Neutrophil (primary cell): ENCODE measurements around the gene MAST4.

Experiments used
- H3K27ac ChIP-seq: fragments of 200-600 bp; sonication (generic); 2 replicates; pipeline ENCODE4 v1.5.1; 2016; ENCODE audit warnings: mild to moderate bottlenecking, moderate library complexity
- H3K27me3 ChIP-seq: fragments of 200-600 bp; sonication (generic); 2 replicates; pipeline ENCODE4 v1.6.0; 2016; ENCODE audit warnings: mild to moderate bottlenecking
- H3K36me3 ChIP-seq: fragments of 200-600 bp; sonication (generic); 2 replicates; pipeline ENCODE4 v1.5.1; 2017
- H3K4me1 ChIP-seq, 2 experiments: fragments of 200-600 bp in 1 of 2; sonication (generic) in 1 of 2; 1 replicate in 1 of 2; 2 replicates in 1 of 2; pipeline versions ENCODE4 v1.5.1 to v1.6.1; 2013 to 2016; ENCODE audit warnings: low read depth in 1 of 2, low read length in 1 of 2, mild to moderate bottlenecking in 1 of 2, moderate library complexity in 1 of 2; ENCODE audit not compliant: control insufficient read depth in 1 of 2, insufficient read depth in 1 of 2
- H3K4me3 ChIP-seq, 2 experiments: fragments of 200-600 bp in 1 of 2; sonication (generic) in 1 of 2; 1 replicate in 1 of 2; 2 replicates in 1 of 2; pipeline ENCODE4 v1.5.1; 2013 to 2016; ENCODE audit warnings: low read depth in 1 of 2, low read length in 1 of 2, mild to moderate bottlenecking in 1 of 2, moderate library complexity in 1 of 2
- H3K9me3 ChIP-seq: fragments of 200-600 bp; sonication (generic); 2 replicates; pipeline ENCODE4 v1.5.1; 2016
- TF ChIP-seq, protein P1 (sequence below): fragments of 200-600 bp; sonication (generic); IDR thresholded peaks from 2 replicates; pipeline ENCODE4 v1.5.1; 2016; ENCODE audit warnings: antibody characterized with exemption

MAST4 gene

DNA sequence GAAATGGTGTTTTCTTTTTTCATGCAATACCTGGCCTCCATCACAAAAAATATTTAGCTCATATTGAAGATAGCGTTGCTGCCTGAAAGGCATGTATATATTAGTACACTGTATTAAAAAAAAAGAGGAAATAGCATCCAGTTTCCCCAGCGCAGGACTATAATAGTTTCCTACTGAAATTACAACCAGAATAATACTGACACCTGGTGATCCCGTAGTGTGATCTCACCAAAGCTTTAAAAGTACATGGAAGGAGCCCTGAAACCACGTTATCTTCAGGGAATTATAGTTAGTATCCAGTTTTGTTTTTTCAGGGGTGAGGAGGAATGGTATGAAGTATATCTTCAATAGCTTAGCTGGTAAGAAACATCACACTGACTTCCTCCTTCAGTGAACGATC lies 335.5 kb downstream of the MAST4 start:
- H3K9me3 ChIP-seq, result no peaks in the 10 kb centered on the region
- peaks cover 5 to 8% of the 10 kb centered on the region in 2 experiments for H3K4me1 ChIP-seq
- no peak overlapping the region for H3K4me3 ChIP-seq
- H3K27ac ChIP-seq, result no peak overlapping the region
- no peaks in the 10 kb centered on the region for H3K27me3 ChIP-seq
- TF ChIP-seq, protein P1, sequence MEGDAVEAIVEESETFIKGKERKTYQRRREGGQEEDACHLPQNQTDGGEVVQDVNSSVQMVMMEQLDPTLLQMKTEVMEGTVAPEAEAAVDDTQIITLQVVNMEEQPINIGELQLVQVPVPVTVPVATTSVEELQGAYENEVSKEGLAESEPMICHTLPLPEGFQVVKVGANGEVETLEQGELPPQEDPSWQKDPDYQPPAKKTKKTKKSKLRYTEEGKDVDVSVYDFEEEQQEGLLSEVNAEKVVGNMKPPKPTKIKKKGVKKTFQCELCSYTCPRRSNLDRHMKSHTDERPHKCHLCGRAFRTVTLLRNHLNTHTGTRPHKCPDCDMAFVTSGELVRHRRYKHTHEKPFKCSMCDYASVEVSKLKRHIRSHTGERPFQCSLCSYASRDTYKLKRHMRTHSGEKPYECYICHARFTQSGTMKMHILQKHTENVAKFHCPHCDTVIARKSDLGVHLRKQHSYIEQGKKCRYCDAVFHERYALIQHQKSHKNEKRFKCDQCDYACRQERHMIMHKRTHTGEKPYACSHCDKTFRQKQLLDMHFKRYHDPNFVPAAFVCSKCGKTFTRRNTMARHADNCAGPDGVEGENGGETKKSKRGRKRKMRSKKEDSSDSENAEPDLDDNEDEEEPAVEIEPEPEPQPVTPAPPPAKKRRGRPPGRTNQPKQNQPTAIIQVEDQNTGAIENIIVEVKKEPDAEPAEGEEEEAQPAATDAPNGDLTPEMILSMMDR, result no peak
- H3K36me3 ChIP-seq, result no peaks in the 10 kb centered on the region

DNA sequence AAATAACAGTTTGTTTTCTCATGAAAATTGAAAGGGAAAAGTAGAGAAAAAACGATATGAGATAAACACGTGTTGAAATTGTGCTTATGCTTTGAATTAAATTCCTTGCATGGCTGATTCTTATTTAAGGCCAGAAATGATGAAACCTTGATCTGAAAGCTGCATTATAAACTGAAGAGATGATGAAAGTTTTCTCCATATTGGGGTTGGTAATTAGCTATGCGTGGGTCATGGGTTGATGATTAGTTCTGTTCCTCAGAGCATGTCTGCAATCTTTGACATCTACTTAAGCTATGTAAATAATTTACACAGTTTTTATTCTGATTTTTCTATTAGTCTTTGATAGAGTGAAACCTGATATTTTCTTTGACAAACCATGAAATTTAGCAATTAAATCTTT lies 336.3 kb downstream of the MAST4 start:
- H3K4me3 ChIP-seq, result no peak overlapping the region
- peaks cover 5 to 8% of the 10 kb centered on the region in 2 experiments for H3K4me1 ChIP-seq
- H3K27ac ChIP-seq, result no peak overlapping the region
- H3K36me3 ChIP-seq, result no peaks in the 10 kb centered on the region
- no peaks in the 10 kb centered on the region for H3K9me3 ChIP-seq
- no peaks in the 10 kb centered on the region for H3K27me3 ChIP-seq
- TF ChIP-seq, protein P1, result no peak

DNA sequence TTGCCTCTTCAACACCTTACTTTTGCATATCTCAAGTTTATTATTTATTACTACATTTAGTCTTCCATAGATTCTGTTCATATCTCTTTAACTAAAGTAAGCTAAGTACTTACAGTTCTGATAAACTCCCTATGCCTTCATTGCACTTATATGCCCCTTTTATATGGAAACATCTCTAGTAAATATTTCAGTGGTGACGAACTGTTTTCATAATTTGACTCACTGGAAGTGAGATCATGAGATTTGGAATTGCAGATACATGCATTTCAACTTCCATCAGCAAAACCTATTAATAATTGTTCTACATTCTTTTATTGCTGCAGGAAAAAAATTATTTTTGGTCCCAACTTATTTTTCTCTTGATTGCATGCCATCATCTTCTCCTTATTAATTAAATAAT lies 336.9 kb downstream of the MAST4 start:
- Histone ChIP-seq H3K4me1 (peaks cover 5 to 8% of the 10 kb centered on the region in 2 experiments), H3K4me3 (no peak overlapping the region), H3K9me3 (no peaks in the 10 kb centered on the region), H3K27me3 (no peaks in the 10 kb centered on the region), H3K27ac (no peak overlapping the region), H3K36me3 (no peaks in the 10 kb centered on the region)
- TF ChIP-seq, protein P1, result no peak

DNA sequence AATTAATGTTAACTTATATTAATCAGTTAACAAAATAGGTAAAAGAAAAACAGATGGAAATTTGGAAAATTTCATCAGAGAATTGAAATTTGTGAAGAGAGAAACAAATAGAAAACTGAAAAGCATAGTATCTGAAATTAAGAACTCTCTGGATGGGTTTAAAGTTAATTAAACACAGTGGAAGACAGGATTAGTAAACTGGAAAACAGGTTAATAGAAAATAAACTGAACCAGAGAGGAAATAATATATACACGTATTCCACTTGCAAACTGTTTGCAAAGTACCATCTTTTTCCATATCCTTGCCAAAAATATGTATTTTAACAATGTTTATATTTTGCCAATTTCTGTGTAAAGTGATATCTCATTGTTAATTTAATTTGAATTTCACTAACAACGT lies 342.9 kb downstream of the MAST4 start:
- no peaks in the 10 kb centered on the region for H3K9me3 ChIP-seq
- peaks cover 0 to 5% of the 10 kb centered on the region in 2 experiments for H3K4me1 ChIP-seq
- H3K27ac ChIP-seq, result no peak overlapping the region
- no peaks in the 10 kb centered on the region for H3K36me3 ChIP-seq
- H3K4me3 ChIP-seq, result no peak overlapping the region
- H3K27me3 ChIP-seq, result no peaks in the 10 kb centered on the region
- TF ChIP-seq, protein P1, result no peak

GRCh38 chr5:66945389-66946349 lies 349.5 kb downstream of the MAST4 start:
- TF ChIP-seq, protein P1, result no peak
- H3K27me3 ChIP-seq, result no peaks in the 10 kb centered on the region
- H3K4me3 ChIP-seq, result no peak overlapping the region
- no peaks in the 10 kb centered on the region for H3K4me1 ChIP-seq
- no peaks in the 10 kb centered on the region for H3K36me3 ChIP-seq
- no peak overlapping the region for H3K27ac ChIP-seq
- H3K9me3 ChIP-seq, result no peaks in the 10 kb centered on the region
